Hepatocyte (in vitro differentiated cells): ENCODE measurements around the gene NT5E.

Experiments used
- CTCF ChIP-seq: fragments of 200-600 bp; sonication (generic); IDR thresholded peaks from 2 replicates; pipeline ENCODE4 v1.5.1; 2016; ENCODE audit warnings: antibody characterized with exemption, mild to moderate bottlenecking; ENCODE audit not compliant: poor library complexity
- EZH2 ChIP-seq: fragments of 200-600 bp; sonication (generic); IDR thresholded peaks from 2 replicates; pipeline ENCODE4 v1.6.1; 2016; ENCODE audit warnings: antibody characterized with exemption, mild to moderate bottlenecking, borderline replicate concordance
- EZH2phosphoT487 ChIP-seq: fragments of 200-600 bp; sonication (generic); IDR thresholded peaks from one replicate; pipeline ENCODE4 v1.6.1; 2018; ENCODE audit warnings: antibody characterized with exemption, mild to moderate bottlenecking, low read depth, moderate library complexity; ENCODE audit not compliant: unreplicated experiment, severe bottlenecking

GRCh38 chr6:85472744-85473143 is 22.9 kb downstream of the NT5E start:
- no peak for TF ChIP-seq EZH2phosphoT487
- no peak for TF ChIP-seq CTCF
- no peak for TF ChIP-seq EZH2
